Limb (tissue), 2 donors: ENCODE measurements around the gene GLRA3.
"Not testable (repeated sequence)": the region's sequence is repeated elsewhere in the genome, so short reads cannot be mapped to it uniquely, and the experiment has no call there.

Source experiments
- DNase-seq, 2 donors: peaks; one replicate each; pipeline ENCODE4 v3.0.0-alpha.2; 2016; ENCODE audit errors: extremely low spot score in 2 of 2

The GLRA3 gene

DNA sequence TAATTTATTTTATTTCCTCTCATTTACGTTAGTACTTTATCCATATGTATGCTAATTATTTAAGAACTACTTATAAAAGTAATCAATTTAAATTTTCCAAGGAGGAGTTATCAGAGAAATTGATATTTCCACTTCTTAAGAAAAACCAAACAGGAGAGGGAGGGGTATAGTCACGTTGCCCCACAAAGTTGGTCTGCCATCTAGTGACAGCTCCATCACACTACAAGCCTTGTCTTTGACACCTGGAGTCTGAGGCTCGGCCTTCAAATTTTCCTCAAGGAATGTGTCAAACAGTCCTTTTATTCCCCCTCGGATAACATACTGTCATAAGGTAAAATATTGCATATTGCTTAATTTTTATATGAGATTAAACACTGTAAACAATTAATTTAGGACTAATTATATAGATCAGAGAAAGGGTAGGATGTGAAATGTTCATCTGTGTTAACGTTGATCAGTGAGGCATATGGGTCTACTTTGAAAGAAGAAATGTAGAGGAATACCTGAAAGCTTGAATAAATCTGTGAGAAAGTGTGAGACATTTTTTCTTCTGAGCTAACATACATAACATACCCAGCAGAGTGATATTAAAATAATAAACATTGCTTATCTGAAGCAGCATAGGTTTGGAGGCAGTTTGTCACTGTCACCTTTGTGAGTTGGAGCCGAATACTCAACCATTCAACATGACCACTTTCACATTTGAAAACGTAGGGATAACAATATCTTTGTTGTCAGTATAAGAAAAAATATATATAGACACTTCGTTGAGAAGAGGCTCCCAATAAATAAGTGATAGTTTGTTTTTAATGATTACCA is 114.4 kb downstream of the GLRA3 start:
- DNase-seq, result no peak

DNA sequence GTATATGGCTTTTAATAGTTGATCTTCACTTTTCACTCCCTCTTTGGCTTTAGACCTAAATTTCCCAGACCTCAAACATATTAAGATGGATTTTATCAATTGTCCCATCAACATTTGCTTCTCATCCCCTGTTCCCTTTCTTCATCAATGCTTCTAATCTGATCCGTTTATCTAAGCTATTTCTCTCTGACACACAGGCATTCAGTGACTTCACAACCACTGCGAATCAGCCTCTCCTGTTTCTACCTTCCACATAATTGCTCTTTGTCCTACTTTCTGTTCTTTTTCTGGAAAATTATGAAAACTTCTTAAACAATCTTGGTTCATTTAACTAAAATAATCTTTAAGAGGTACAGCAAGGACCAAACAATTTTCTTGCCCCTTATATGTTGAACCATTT is 115.2 kb downstream of the GLRA3 start:
- no peak for DNase-seq

DNA sequence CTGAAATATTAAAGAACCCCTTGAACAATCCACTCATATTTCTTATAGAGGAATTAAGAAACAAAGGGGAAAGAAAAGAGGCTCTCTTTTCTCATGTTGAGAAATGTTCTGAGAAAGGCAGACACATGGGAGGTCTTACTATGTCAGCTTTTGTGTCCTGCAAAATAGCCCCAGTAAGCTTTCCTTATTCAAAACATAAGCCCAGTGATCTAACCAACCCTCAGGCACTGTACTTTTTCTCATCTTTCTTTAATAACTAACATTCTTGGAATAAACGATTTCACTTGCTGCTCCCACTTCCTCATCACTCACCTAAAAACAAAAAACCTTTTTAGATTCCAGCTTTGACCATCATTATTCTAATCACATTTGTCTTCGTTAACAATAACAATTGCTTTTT is 115.9 kb downstream of the GLRA3 start:
- DNase-seq, result no peak

DNA sequence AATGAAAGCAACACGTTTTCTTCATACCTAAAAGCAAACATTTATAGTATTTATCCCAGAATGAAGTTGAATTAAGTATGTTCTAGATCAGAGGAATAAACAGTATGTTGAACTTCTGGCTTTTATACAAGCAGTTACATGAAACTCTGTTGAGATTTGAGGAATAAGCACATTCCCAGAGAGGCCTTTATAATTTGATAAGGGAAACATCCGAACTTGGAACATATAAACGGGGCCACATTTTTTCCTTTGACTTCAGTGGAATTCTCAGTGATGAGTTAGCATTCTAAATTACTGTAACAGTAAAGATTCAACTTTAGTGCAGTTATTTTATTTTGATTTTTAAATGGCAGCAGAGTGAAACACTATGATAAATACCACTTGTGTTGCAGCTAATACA is 119.5 kb downstream of the GLRA3 start:
- no peak for DNase-seq

DNA sequence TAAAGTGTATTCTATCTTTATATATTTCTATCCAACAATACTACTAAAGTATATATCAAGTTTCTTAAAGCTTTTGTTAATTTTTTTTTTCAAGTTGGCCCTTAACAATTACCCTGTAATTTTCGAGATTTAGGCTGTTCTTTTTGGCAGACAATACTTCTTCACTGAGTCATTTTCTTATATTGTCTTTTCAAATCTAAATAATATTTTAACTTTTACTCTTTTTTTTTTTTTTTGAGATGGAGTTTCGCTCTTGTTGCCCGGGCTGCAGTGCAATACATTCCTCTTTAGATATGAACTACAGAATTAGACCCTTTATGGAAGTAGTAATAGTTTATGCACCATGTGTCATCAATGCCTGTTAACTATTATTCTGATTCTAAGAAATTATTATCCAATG is 120.7 kb downstream of the GLRA3 start:
- no peak for DNase-seq

DNA sequence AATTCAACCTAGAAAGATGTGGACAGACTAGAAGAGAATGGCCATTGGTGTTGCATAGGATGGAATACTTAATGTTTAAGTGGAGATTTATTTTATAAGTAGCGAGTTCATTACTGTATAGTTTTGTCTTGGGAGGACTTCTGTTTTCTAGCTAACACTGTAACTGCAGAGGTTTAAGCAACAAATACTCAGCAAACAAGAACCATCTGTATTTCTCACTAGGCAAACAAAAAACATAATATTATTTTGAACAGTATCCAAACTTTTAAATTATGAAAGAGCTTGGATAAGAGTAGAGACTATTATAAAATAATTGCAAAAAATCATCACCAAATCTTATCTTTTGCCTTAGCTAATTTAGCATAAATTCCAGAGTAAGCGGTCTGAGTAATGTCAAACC is 121.1 kb downstream of the GLRA3 start:
- DNase-seq, result no peak

DNA sequence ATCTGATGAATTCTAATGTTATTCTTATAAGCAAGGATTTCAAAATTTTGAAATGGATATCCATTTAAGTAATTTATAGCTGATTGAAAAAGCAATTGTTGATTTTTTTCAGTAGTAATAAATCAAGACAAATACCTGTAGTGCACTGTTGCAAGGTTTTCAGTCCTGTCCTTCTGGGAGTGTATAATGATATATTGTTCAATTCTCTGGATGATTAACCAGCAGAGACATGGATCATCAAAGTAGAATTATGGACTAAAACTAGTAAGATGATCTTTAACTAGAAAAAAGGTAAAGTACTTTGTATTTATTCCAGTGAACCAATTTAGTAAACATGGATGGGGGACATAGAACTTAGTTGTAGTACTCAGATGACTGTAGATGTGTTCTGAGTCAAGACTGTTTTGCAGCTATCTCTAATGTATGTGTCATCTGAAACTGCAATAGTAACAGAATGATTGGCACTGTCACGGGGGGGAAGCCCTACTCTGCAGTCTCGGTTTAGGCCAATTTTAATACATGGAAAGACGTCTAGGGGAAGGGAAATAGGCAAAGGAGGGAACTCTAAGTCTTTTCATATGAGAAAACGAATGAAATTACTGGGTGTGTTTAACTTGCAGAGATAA is 121.9 kb downstream of the GLRA3 start:
- no peak for DNase-seq

DNA sequence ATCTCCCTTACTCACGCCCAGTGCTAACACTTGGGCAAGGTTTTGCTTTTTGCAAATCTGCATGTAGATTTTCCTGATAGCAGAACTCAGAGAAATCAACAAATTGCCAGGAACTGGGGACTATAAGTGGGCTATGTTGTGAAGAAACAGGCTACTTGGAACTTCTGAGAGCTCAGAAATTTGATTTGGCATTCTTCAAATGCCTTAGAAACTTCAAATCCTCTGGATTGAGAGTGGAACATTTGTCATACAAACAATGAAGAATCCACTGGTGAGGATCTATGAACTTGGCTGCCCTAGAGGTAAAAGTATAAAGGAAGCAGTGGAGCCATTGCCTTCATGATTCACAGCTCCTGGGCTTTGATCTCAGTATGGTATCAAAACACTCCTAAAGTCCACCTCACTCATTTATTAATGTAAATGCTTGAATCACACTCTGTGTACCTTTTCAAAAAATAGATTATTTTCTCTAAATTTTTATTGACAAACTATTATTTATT is 126.0 kb downstream of the GLRA3 start:
- no peak for DNase-seq

DNA sequence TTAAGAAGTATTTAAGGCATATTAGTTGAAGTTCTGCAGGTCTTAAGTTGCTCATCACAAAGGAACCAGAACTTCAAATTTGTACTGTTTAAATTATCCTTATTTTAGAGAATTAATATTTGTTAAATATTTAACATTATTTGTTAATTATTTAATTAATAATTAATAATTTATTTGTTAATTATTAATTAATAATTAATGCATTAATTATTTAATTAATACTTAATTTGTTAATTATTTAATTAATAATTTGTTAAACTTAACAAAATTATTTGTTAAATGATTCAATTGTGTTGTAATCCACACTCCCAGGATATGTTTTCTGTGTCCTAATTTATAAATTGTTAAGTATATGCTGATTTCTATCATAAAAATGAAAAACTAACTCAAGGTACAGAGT is 129.4 kb downstream of the GLRA3 start:
- no peak for DNase-seq

DNA sequence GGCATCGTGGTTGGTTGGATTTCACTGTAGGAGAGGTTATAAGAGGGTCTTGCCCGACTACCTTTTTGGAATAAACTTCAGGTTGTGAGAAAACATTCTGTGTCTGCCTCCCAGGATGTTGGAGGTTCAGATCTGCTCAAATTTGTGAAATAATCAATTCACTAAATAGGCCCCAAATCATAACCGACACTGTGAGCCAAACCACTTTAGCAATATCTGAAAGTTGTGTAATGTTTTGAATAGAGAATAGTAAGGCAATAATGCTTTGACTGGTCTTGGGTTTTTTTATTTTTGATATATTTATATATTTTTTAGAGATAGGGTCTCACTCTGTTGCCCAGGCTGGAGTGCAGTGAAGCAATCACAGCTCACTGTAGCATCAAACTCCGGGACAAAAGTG is 131.2 kb downstream of the GLRA3 start:
- no peak for DNase-seq

DNA sequence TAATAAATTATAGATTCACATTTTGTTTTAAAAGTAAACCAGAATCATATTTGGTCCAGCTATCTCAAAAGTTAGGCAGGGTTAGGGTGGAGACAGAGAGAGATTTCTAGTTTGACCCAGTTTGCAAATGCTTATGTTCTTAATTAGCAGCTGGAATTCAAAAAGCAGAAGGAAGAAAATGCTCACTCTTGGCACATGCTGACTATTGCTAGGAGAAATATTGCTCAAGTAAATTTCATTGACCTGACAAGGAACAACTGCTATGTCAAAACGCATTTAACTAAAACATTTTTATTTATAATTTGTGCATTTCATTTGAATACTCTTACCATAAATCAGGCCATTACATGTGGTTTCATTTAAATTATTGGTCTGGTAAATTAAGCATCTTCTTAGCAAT is 131.8 kb downstream of the GLRA3 start:
- DNase-seq, result no peak

DNA sequence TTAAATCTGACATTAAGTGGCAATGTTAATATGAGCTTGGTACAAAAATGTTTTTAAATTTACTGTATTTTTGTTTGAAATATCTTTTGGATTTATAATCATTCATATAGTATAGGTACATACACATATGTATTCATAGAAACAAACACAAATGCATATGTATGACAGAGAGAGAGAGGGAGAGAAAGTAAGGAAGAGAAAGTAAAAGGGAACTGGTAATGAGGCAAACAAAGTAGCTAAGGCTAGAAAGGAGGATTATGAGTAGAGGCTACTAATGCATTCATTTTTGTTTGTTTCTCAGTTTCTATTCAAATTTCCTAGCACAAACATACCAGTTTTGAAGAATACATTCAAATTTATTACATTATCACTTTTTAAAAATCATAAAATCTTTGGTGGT is 132.4 kb downstream of the GLRA3 start:
- DNase-seq, result no peak

DNA sequence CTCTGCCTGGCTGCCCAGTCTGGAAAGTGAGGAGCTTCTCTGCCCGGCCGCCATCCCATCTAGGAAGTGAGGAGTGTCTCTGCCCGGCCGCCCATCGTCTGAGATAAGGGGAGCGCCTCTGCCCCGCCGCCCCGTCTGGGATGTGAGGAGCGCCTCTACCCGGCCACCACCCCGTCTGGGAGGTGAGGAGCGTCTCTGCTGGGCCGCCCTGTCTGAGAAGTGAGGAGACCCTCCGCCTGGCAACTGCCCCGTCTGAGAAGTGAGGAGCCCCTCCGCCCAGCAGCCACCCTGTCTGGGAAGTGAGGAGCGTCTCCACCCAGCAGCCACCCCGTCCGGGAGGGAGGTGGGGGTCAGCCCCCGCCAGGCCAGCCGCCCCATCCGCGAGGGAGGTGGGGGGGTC is 137.2 kb downstream of the GLRA3 start:
- not testable (repeated sequence) for DNase-seq

DNA sequence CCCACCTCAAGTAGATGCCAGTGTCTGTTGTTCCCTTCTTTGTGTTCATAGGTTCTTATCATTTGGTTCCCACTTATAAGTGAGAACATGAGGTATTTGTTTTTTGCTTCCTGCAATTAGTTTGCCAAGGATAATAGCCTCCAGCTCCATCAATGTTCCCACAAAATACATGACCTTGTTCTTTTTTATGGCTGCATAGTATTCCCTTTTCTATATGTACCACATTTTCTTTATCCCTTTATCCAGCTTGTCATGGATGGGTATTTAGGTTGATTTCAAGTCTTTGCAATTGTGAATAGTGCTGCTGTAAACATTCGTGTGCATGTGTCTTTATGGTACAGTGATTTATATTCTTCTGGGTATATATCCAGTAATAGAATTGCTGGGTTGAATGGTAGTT is 138.4 kb downstream of the GLRA3 start:
- no peak for DNase-seq

DNA sequence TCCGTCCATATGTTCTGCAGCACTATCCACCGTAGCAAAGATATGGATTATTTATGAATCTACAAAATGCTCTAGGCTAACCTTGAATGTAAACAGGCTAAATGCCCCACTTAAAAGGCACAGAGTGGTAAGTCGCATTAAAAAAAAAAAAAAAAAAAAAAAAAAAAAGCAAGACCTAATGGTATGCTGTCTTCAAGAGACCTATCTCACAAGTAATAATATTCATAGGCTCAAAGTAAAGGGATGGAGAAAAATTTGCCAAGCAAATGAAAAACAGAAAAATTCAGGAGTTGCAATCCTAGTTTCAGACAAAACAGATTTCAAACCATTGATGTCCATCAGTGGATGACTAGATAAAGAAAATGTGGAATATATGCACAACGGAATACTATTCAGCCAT is 139.4 kb downstream of the GLRA3 start:
- DNase-seq, result no peak

DNA sequence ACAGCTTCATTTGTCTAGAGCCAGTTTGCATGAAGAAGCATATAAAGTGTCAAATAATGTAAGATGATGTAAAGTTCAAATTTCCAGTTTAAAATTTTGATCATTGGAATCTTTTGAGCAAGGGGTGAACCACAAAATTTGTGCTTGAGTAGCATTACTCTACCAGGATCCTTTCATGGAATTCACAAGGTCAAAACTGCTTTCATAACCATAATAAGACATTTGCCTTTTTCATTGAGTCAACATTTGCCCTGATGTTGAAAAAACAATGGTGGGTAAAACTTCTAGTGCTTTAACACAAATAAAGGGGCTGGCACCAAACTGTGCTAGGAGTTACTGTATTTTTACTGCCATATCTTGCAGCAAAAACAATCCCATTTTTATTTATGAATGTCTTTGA is 142.2 kb downstream of the GLRA3 start:
- no peak for DNase-seq

DNA sequence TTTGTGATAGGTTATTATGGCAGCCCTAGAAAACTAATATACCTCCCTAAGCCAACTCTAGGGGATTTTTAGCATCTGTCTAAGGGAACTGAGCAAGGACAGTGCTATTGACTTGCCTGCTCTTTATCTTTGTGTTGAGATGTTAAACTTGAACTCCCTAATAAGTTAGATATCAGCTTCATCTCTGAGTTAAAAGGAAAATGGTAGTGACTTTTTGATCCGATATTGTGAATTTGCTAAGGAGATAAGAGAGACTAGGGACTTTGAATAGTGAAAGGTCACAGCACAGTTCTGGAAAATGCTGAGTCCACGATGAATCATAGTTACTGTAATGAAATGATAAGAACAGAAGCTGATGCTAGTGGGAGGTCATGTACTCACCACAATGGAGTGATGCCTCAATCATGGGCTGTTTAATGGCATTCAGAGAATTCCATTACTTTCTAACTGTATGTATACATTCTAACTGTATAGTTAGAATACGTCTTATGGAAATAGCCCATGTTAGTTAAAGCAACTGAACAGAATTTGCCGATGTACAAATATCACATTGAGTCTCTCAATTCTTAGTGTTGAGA is 147.2 kb downstream of the GLRA3 start:
- no peak for DNase-seq

DNA sequence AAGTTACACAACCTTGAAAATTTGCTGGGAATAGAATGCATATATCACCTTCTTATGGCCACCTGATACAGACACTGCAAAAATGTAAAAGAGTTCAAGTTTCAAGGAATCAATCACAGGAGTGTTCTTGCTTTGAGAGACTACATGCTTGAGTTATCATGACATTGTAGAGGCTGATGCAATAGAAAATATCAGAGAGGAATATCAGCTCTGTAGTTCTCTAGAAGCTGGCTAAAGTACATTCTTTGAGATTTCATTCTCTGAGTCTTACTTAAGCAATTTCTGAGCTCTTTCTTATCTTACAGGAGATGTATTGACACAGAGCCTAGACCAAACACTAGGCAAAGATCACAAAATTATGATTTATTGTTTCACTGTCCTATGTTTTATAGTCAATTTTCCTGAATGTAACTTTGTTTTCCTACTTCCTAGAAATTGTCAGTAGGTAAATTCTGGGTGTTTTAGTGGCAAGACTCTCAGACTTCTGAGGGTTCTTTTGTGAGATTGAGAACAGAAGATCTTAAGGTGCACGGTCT is 154.7 kb downstream of the GLRA3 start:
- DNase-seq, result no peak

DNA sequence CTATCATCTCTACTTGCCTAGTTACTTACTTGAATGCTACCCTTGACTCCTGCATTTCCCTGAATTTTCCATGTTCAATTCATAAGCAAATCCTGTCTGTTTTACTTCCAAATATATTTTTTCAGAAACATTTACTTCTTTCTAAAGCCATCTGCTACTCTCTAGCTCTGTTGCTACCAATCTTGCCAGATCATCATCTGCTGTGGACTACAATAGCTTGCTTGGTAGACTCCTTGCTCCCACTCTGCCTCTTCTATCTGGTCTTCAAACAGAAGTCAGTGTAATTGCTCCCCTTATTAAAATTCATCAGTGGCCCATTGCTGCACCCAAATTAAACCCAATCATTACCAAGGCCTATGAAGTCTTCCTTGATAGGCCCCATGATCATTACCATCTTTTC is 155.2 kb downstream of the GLRA3 start:
- no peak for DNase-seq

DNA sequence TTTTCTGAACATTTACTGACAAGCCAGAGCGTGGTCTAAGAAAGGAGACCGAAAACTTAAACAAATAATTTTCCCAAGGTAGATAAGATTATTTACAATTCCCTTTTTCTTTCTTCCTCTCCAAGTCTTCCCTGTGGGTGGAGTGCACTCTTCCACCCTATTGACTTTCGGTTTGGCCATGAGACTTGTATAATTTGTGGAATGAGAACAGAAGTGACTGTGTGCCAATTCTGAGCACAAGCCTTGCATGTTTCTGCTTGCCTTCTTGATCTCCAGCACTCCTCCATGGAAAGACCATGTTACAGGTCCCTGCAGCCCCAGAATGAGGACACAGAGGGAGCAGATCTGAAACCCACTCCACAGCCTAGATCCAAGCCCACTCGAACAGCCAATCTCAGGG is 156.8 kb downstream of the GLRA3 start:
- no peak for DNase-seq

DNA sequence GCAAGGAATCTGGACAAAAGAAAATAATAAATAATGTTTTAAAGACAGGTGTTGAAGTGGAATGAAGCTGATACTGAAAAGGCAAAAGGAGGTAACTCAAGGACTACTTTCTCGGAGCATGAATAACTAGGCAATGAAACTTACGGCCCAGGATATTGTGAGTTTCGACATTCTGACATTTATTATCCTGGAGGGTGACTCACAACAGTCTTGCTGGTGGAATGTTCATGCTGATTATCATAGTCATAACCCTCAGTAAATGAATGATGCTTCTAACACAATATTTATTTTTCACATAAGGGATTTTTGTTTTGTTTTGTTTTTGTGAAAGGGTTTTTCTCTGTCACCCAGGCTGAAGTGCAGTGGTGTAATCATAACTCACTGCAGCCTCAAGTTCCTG is 159.8 kb downstream of the GLRA3 start:
- no peak for DNase-seq

DNA sequence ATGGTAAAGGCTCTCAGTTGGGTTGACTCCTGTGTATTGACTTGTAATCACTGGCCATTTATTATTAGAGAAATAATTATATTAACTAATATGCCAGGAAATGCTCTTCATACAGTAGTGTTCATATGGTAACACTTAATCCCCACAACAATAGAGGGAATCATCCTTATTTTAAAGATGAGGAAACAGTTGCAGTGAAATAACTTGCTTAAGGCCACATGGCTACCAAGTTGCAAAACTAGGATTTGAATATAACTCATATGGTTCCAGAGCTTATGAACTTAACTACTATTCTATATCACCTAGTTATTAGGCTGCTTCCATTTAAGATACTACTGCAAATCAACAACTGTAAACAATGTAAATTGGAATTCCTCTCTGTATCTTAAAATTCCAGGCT is 163.2 kb downstream of the GLRA3 start:
- no peak for DNase-seq

DNA sequence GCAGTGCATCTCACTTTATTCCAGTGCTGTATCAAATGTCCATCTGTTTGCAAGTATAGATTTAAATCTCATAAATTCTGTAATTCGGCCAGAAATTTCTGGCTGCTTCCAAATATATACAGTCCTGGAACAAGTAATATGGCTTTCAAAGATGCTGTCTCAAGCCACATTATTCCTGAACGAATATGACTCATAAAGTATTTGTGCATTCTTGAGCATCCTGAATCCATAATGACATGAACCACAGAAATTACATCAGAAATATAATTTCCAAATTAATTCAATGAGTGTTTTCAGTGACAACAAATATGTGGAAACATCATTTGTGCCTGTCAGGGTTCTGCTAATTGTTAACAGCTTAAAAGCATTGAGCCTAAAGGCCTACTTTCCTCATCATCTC is 165.8 kb downstream of the GLRA3 start:
- no peak for DNase-seq
